Osteocyte (in vitro differentiated cells): ENCODE data around the gene CCDC78. TPM values are rescaled to one million over a fixed set of nuclear protein-coding genes. Genes with fewer than 3 reads are reported as not detected.

Source experiments
- DNase-seq: peaks from one replicate; pipeline ENCODE4 v3.0.0; 2021; ENCODE audit warnings: mixed read lengths; ENCODE audit not compliant: unreplicated experiment; ENCODE audit errors: extremely low spot score
- H3K27ac Mint-ChIP-seq: one replicate; pipeline ENCODE4 v1.8.0; 2021; ENCODE audit warnings: mild to moderate bottlenecking, mixed read lengths; ENCODE audit not compliant: unreplicated experiment
- H3K27me3 Mint-ChIP-seq: one replicate; pipeline ENCODE4 v1.8.0; 2021; ENCODE audit warnings: mixed read lengths; ENCODE audit not compliant: unreplicated experiment
- H3K36me3 Mint-ChIP-seq: one replicate; pipeline ENCODE4 v1.8.0; 2021; ENCODE audit warnings: mixed read lengths; ENCODE audit not compliant: unreplicated experiment
- H3K4me1 Mint-ChIP-seq: one replicate; pipeline ENCODE4 v1.8.0; 2021; ENCODE audit warnings: mixed read lengths; ENCODE audit not compliant: unreplicated experiment
- H3K4me3 Mint-ChIP-seq: one replicate; pipeline ENCODE4 v1.8.0; 2021; ENCODE audit warnings: mild to moderate bottlenecking, moderate library complexity, mixed read lengths; ENCODE audit not compliant: unreplicated experiment
- H3K9me3 Mint-ChIP-seq: one replicate; pipeline ENCODE4 v1.8.0; 2021; ENCODE audit warnings: mixed read lengths; ENCODE audit not compliant: unreplicated experiment
- CTCF ChIP-seq: fragments of 200-600 bp; sonication (generic); IDR thresholded peaks from 2 replicates; pipeline ENCODE4 v1.5.0; 2021; ENCODE audit warnings: antibody characterized with exemption, mild to moderate bottlenecking, moderate library complexity
- total RNA-seq: library from RNA; stranded (reverse); gene quantifications from 2 replicates; pipeline ENCODE4 v1.2.1, GENCODE V29; 2021

CCDC78 gene
- total RNA-seq, 1 donor from 2014 or later: 2.6 TPM

- peaks cover 21% of the 10 kb centered on the region for H3K4me1 Mint-ChIP-seq
- peak overlapping the region; percentile 81 for H3K4me3 Mint-ChIP-seq
- peak overlapping the region; percentile 72 for H3K27ac Mint-ChIP-seq
- no peaks in the 10 kb centered on the region for H3K9me3 Mint-ChIP-seq
- no peaks in the 10 kb centered on the region for H3K27me3 Mint-ChIP-seq
- peaks cover 11% of the 10 kb centered on the region for H3K36me3 Mint-ChIP-seq
- no peak for DNase-seq
- TF ChIP-seq CTCF: no peak
Measured at GRCh38 chr16:680625-680945, 45.7 kb downstream of the CCDC78 start.

GRCh38 chr16:679814-680624 is 46.2 kb downstream of the CCDC78 start, which contains the start of gene STUB1:
Gene STUB1 (plus strand): TSS chr16:680410. CDS start chr16:680526, 116 bp downstream.
- H3K9me3 Mint-ChIP-seq: no peaks in the 10 kb centered on the region
- DNase-seq: peak; percentile 97
- H3K27ac Mint-ChIP-seq: peak within 1 kb of the TSS; percentile 88
- H3K27me3 Mint-ChIP-seq: no peaks in the 10 kb centered on the region
- H3K4me1 Mint-ChIP-seq: peaks cover 24% of the 10 kb centered on the region
- H3K4me3 Mint-ChIP-seq: peak within 1 kb of the TSS; percentile 81
- TF ChIP-seq CTCF: no peak
- peaks cover 11% of the 10 kb centered on the region for H3K36me3 Mint-ChIP-seq

GRCh38 chr16:678858-679813 is 47.1 kb downstream of the CCDC78 start:
- no peak for DNase-seq
- H3K27ac Mint-ChIP-seq: peak overlapping the region; percentile 88
- no peaks in the 10 kb centered on the region for H3K27me3 Mint-ChIP-seq
- no peak for TF ChIP-seq CTCF
- no peaks in the 10 kb centered on the region for H3K9me3 Mint-ChIP-seq
- peaks cover 28% of the 10 kb centered on the region for H3K4me1 Mint-ChIP-seq
- H3K36me3 Mint-ChIP-seq: peaks cover 11% of the 10 kb centered on the region
- H3K4me3 Mint-ChIP-seq: peak overlapping the region; percentile 77

GRCh38 chr16:678209-678857 is 47.9 kb downstream of the CCDC78 start:
- no peak for DNase-seq
- no peak overlapping the region for H3K4me3 Mint-ChIP-seq
- H3K27ac Mint-ChIP-seq: no peak overlapping the region
- no peaks in the 10 kb centered on the region for H3K9me3 Mint-ChIP-seq
- no peaks in the 10 kb centered on the region for H3K27me3 Mint-ChIP-seq
- no peak for TF ChIP-seq CTCF
- H3K4me1 Mint-ChIP-seq: peaks cover 26% of the 10 kb centered on the region
- H3K36me3 Mint-ChIP-seq: peaks cover 11% of the 10 kb centered on the region
